HG03520 (cell line): Measurements from ENCODE around the gene NPY2R.

Source experiments
- ATAC-seq: cut with Tn5 transposase; IDR thresholded peaks from one replicate; pipeline ENCODE4 v1.9.1; 2021; ENCODE audit warnings: mild to moderate bottlenecking, moderate library complexity; ENCODE audit not compliant: unreplicated experiment

NPY2R gene

GRCh38 chr4:155248002-155248896 is 39.8 kb downstream of the NPY2R start:
- no peak for ATAC-seq

DNA sequence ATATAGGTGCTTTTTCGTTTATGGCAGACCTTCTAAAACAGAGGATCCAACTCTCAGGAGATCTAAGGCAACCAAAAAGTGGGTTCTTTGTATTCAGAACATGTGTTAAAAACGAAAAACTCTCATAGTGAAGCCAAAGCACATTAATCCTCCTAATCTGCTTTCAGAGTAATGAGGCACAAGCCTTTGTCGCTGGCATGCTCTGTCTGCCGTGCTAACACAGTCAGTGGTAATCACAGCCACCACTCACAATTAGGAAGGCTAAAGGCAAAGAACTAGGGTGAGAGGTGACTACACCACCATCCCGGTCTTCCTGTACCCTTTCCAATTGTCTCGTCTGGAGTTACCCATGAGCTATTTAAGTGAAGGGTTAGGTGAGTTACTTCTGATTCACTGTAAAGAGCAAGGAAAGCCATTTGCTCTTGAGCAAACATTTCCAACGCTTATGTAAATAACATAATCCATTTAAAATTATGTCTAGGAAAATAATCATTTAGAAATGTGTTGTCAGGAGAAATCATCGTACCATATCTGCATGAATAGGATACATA is 40.7 kb downstream of the NPY2R start:
- no peak for ATAC-seq

DNA sequence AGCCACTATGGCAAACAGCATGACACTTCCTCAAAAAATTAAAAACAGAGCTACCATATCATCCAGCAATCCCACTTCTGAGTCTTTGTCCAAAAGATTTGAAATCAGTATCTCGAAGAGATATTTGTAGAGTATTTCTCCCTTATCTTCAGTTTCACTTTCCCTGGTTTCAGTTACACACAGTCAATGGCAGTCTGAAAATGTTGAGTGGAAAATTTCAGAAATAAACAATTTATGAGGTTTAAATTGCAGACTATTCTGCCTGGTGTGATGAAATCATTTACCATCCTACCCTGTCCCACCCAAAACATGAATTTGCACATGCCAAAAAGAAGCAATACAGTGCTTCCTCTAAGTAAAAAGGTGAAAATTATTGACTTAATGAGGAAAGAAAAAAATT is 43.9 kb downstream of the NPY2R start:
- no peak for ATAC-seq

DNA sequence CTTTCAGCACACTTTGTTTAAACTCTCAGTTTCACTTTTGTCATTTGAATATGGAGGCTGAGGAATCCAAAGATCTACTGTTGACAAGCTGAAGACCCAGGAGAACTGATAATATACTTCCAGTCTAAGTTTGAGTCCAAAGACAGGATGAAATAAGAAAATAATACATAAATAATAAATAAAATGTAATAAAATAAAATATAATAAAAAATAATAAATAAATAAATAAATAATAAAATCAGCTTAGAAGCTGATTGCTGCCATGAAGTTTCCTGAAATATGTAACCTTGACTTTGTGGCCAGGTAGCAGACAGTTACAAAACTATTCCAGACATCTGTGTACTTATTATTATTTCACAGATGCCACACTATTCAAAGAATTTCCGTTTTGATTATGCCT is 55.0 kb downstream of the NPY2R start:
- ATAC-seq = no peak

DNA sequence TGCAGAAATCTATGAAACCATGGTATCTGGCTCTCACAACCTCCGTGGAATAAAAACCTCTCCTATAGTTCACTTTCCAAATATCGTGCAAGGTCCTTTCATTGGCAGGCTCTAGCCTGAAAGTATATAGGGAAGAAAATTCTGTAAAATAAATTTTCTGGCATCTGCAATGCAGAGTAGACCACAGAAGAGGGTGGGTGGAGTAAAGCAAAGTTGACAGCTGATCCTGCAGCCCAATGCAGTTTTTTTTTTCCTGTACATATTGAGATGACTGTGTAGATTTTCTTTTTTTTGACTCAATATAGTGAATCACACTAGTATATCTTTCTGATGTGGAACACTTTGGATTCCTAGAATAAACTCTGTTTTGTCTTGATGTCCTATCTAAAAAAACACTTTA is 56.7 kb downstream of the NPY2R start:
- ATAC-seq = no peak
